K562 (cell line): Measurements from ENCODE around the gene DNAH9. TPM values are rescaled to one million over a fixed set of nuclear protein-coding genes. Genes with fewer than 3 reads are reported as not detected.

ENCODE experiments used
- ATAC-seq: fragments of 200-7000 bp; cut with Tn5 transposase; 3 replicates; pipeline ENCODE4 v1.9.1; 2020; ENCODE audit warnings: moderate library complexity
- BruUV-seq: library from RNA; stranded (reverse); fragments of 400-500 nt; replicated peaks from 2 replicates; lab custom pipeline; 2021; lab: Mats Ljungman, UMichigan
- CTCF ChIA-PET: fragments of 300-600 bp; formaldehyde crosslinking; extraction: SDS; loops from one replicate; lab custom pipeline; 2021; ENCODE audit warnings: low intra/inter-chr PET ratio; lab: Yijun Ruan, JAX
- POLR2A ChIA-PET: fragments of 300-600, 350-650 bp; sonication (Branson Sonifier 250); formaldehyde crosslinking; extraction: SDS; loops from one replicate; lab custom pipeline; 2021; ENCODE audit warnings: antibody characterized with exemption, inconsistent platforms; lab: Yijun Ruan, JAX
- DNase-seq, 4 experiments: peaks; one replicate each; pipeline versions ENCODE4 v3.0.0 to v3.0.0-alpha.2; 2011 to 2018; ENCODE audit warnings: low spot score in 3 of 4, mixed read lengths in 3 of 4; ENCODE audit errors: extremely low read depth in 1 of 4
- FAIRE-seq: peaks from 2 replicates; lab custom pipeline; 2011; peaks lifted over from hg19 to GRCh38; lab: Jason Lieb, UNC
- H2AFZ ChIP-seq: 2 replicates; pipeline ENCODE4 v1.6.0; 2011; ENCODE audit warnings: low read depth, low read length, control low read depth, inconsistent platforms
- H3K27ac ChIP-seq: fragments of 200-600 bp; 3 replicates; pipeline ENCODE4 v1.8.0; 2011; ENCODE audit warnings: low read depth, mild to moderate bottlenecking, control low read depth, inconsistent platforms, low read length, moderate library complexity, mixed read lengths; ENCODE audit errors: extremely low read depth
- H3K27me3 ChIP-seq, 2 experiments: fragments of 300-600 bp in 1 of 2; 2 replicates in 1 of 2; 3 replicates in 1 of 2; pipeline versions ENCODE4 v1.6.0 to v1.8.0; 2011; ENCODE audit warnings: inconsistent platforms in 2 of 2, low read length in 2 of 2, mild to moderate bottlenecking in 1 of 2, mixed read lengths in 1 of 2, moderate library complexity in 1 of 2; ENCODE audit not compliant: control insufficient read depth in 2 of 2, insufficient read depth in 2 of 2
- H3K36me3 ChIP-seq: fragments of 300-600 bp; 3 replicates; pipeline ENCODE4 v1.8.0; 2011; ENCODE audit warnings: mild to moderate bottlenecking, low read length, inconsistent platforms; ENCODE audit not compliant: control insufficient read depth, insufficient read depth
- H3K4me1 ChIP-seq, 2 experiments: fragments of 200-600 bp in 1 of 2; replicated peaks in 1 of 2; 2 replicates in 1 of 2; 3 replicates in 1 of 2; pipeline versions ENCODE4 v1.5.1 to v1.8.0; 2011; ENCODE audit warnings: inconsistent platforms in 2 of 2, low read length in 2 of 2, mild to moderate bottlenecking in 1 of 2, mixed read lengths in 1 of 2, moderate library complexity in 1 of 2; ENCODE audit not compliant: control insufficient read depth in 2 of 2, insufficient read depth in 2 of 2
- H3K4me2 ChIP-seq: 2 replicates; pipeline ENCODE4 v1.6.1; 2011; ENCODE audit warnings: low read length, control low read depth, inconsistent platforms, mixed read lengths; ENCODE audit not compliant: insufficient read depth
- H3K4me3 ChIP-seq: fragments of 200-600 bp; sonication (generic), shearing (Covaris generic); 2 replicates; pipeline ENCODE4 v1.5.1; 2016; ENCODE audit warnings: control low read depth, inconsistent platforms
- H3K79me2 ChIP-seq: fragments of 200-600 bp; 3 replicates; pipeline ENCODE4 v1.8.0; 2011; ENCODE audit warnings: low read length, inconsistent platforms; ENCODE audit not compliant: control insufficient read depth, insufficient read depth
- H3K9ac ChIP-seq, 2 experiments: 2 replicates each; pipeline versions ENCODE4 v1.6.0 to v1.6.1; 2011; ENCODE audit warnings: low read depth in 2 of 2, low read length in 2 of 2, control low read depth in 1 of 2, inconsistent platforms in 1 of 2, mild to moderate bottlenecking in 1 of 2, mixed read lengths in 1 of 2; ENCODE audit not compliant: insufficient read depth in 1 of 2
- H3K9me1 ChIP-seq: one replicate; pipeline ENCODE4 v1.6.0; 2011; ENCODE audit warnings: inconsistent platforms, mild to moderate bottlenecking, low read length, moderate library complexity; ENCODE audit not compliant: control insufficient read depth, insufficient read depth
- H3K9me3 ChIP-seq: replicated peaks from 2 replicates; pipeline ENCODE4 v1.5.1; 2011; ENCODE audit warnings: low read depth, low read length, inconsistent platforms; ENCODE audit not compliant: control insufficient read depth, insufficient read depth
- H4K20me1 ChIP-seq: replicated peaks from 2 replicates; pipeline ENCODE4 v1.6.1; 2011; ENCODE audit warnings: low read length, inconsistent platforms, mixed read lengths; ENCODE audit not compliant: control insufficient read depth, insufficient read depth
- CEBPZ ChIP-seq: fragments of 150-350 bp; IDR thresholded peaks from 2 replicates; pipeline ENCODE4 v1.6.1; 2014; ENCODE audit warnings: low read depth, mild to moderate bottlenecking, low read length, borderline replicate concordance
- COPS2 ChIP-seq: fragments of 450-650 bp; conservative IDR thresholded peaks from 2 replicates; pipeline ENCODE4 v1.6.1; 2016; ENCODE audit warnings: mild to moderate bottlenecking, moderate library complexity
- CREB5 ChIP-seq: fragments of 250-450 bp; sonication (Bioruptor Pico); IDR thresholded peaks from 2 replicates; pipeline ENCODE4 v1.5.0; 2020; ENCODE audit warnings: mild to moderate bottlenecking
- CREBBP ChIP-seq: IDR thresholded peaks from one replicate; pipeline ENCODE4 v1.6.1; 2012; ENCODE audit warnings: low read depth, mild to moderate bottlenecking, control low read depth, inconsistent platforms, low read length
- CTBP1 ChIP-seq: fragments of 450-650 bp; IDR thresholded peaks from 2 replicates; pipeline ENCODE4 v1.6.1; 2016; ENCODE audit warnings: borderline replicate concordance
- DEAF1 ChIP-seq: fragments of 450-650 bp; formaldehyde crosslinking; IDR thresholded peaks from 2 replicates; pipeline ENCODE4 v1.4.0; 2020; ENCODE audit warnings: mild to moderate bottlenecking, moderate library complexity
- DIDO1 ChIP-seq: fragments of 450-650 bp; IDR thresholded peaks from 2 replicates; pipeline ENCODE4 v1.6.1; 2016; ENCODE audit warnings: low read depth, missing biosample characterization, missing genetic modification characterization
- GABPB2 ChIP-seq: fragments of 250-450 bp; sonication (Bioruptor Pico); conservative IDR thresholded peaks from 2 replicates; pipeline ENCODE4 v1.5.1; 2021; ENCODE audit warnings: mild to moderate bottlenecking
- GATA2 ChIP-seq: sonication (generic); formaldehyde crosslinking; IDR thresholded peaks from 2 replicates; pipeline ENCODE4 v1.4.0; 2020; ENCODE audit warnings: mild to moderate bottlenecking, missing genetic modification reagents
- HMG20B ChIP-seq: fragments of 250-450 bp; sonication (Bioruptor Pico); IDR thresholded peaks from 2 replicates; pipeline ENCODE4 v1.5.0; 2021; ENCODE audit warnings: mild to moderate bottlenecking
- NFIC ChIP-seq: fragments of 450-650 bp; IDR thresholded peaks from 2 replicates; pipeline ENCODE4 v1.6.1; 2017; ENCODE audit warnings: mild to moderate bottlenecking, inconsistent platforms
- PURB ChIP-seq: sonication (generic); formaldehyde crosslinking; IDR thresholded peaks from 2 replicates; pipeline ENCODE4 v1.9.0; 2021; ENCODE audit warnings: low read depth, mild to moderate bottlenecking, missing genetic modification reagents
- SIRT6 ChIP-seq: IDR thresholded peaks from one replicate; pipeline ENCODE4 v1.6.1; 2012; ENCODE audit warnings: low read depth, mild to moderate bottlenecking, control low read depth, inconsistent platforms, low read length, moderate library complexity
- SP1 ChIP-seq: sonication (generic); formaldehyde crosslinking; IDR thresholded peaks from 2 replicates; pipeline ENCODE4 v1.8.1; 2022; ENCODE audit warnings: mild to moderate bottlenecking, missing genetic modification reagents
- TCF15 ChIP-seq: fragments of 250-450 bp; sonication (Bioruptor Pico); IDR thresholded peaks from 2 replicates; pipeline ENCODE4 v1.8.0; 2022; ENCODE audit warnings: moderate library complexity, mild to moderate bottlenecking, inconsistent platforms
- ZNF699 ChIP-seq: fragments of 250-450 bp; sonication (Bioruptor Pico); IDR thresholded peaks from 2 replicates; pipeline ENCODE4 v1.8.0; 2021; ENCODE audit warnings: mild to moderate bottlenecking, moderate library complexity; ENCODE audit not compliant: insufficient replicate concordance
- WGBS: fragments of 100-300 bp; shearing (Covaris generic); methylation state at CpG from one replicate; pipeline ENCODE4 v1.1.6; 2016; ENCODE audit warnings: low coverage, mixed read lengths; ENCODE audit not compliant: insufficient coverage; ENCODE audit errors: missing lambda C conversion rate; 5-methylcytosine and 5-hydroxymethylcytosine counted together
- in situ Hi-C: fragments of 300-500 bp; cut with MboI; formaldehyde crosslinking; loops from 4 replicates; pipeline ENCODE4 v1.15.0; 2018; ENCODE audit warnings: inconsistent platforms, mixed read lengths
- intact Hi-C: fragments of 100-400 bp; cut with micrococcal nuclease; formaldehyde crosslinking; loops from 2 replicates; pipeline ENCODE4 v1.14.2; 2022
- polyA plus RNA-seq, 8 experiments: library from polyadenylated mRNA; depleted of rRNA in 4 of 8; stranded (reverse) in 5 of 8; unstranded in 3 of 8; fragments of >200 nt; fragmentation: Nextera tagmentation in 2 of 8; fragmentation: Illumina TruSeq in 1 of 8; extraction: Ambion mirVana in 2 of 8; extraction: Trizol in 1 of 8; gene quantifications; 2 replicates each; pipeline versions ENCODE4 v1.2.1 to v1.2.3, GENCODE V29; 2011 to 2014; ENCODE audit warnings: inconsistent platforms in 1 of 8, missing spikeins in 1 of 8
- total RNA-seq, 7 experiments: library from RNA; depleted of rRNA in 6 of 7; stranded (reverse); fragments of >200 nt in 6 of 7; fragmentation: Illumina TruSeq in 2 of 7; extraction: Trizol in 2 of 7; gene quantifications; 2 replicates each; pipeline versions ENCODE4 v1.2.1 to v1.2.3, GENCODE V29; 2011 to 2021; ENCODE audit warnings: low replicate concordance in 1 of 7

DNAH9 gene
- total and polyA plus RNA-seq, 9 of the 15 experiments (the other 6 are each of a cell fraction or from before 2014, with no cell fraction given) = not detected

GRCh38 chr17:11898526-11899235 is 300.4 kb downstream of the DNAH9 start:
- BruUV-seq = no TSS peak
- Histone ChIP-seq H3K4me2 (no peak overlapping the region), H3K79me2 (no peaks in the 10 kb centered on the region), H3K27me3 (no peaks in the 10 kb centered on the region), H3K4me1 (no peaks in the 10 kb centered on the region; a peak in 2 of 5 replicates), H3K9me3 (no peaks in the 10 kb centered on the region), H4K20me1 (no peaks in the 10 kb centered on the region), H2AFZ (0 out of 2 replicates have a peak overlapping the region, but pooled peaks have one; percentile 16), H3K4me3 (no peak overlapping the region), H3K27ac (no peak overlapping the region), H3K9ac (no peak overlapping the region), H3K36me3 (no peaks in the 10 kb centered on the region), H3K9me1 (no peaks in the 10 kb centered on the region)
- DNase-seq = no peak
- intact Hi-C loops (loop anchor here (2.0 to 10.0 kb wide), 2 partner anchors 36 to 86 kb away; no protein-coding TSS in a partner anchor), in situ Hi-C loops (no loop called here)
- 17% methylated on average over 6 of the region's 7 CpGs for WGBS
- ChIA-PET CTCF (interaction anchor here (0.7 kb wide), 1 partner anchor 26 kb away, joined by 3 read pairs; no protein-coding TSS in a partner anchor), POLR2A (interaction anchor here (0.7 kb wide), 1 partner anchor 63 kb away, joined by 3 read pairs; no protein-coding TSS in a partner anchor)
- no peak for FAIRE-seq
- ATAC-seq = no peak
- TF ChIP-seq COPS2 (no peak), TCF15 (CRISPR knock-in tag) (no peak), CEBPZ (no peak), DEAF1 (no peak), ZNF699 (CRISPR knock-in tag) (no peak), PURB (CRISPR knock-in tag) (no peak), SP1 (CRISPR knock-in tag) (no peak), GABPB2 (no peak), DIDO1 (tag) (no peak), CREB5 (CRISPR knock-in tag) (no peak), SIRT6 (no peak), HMG20B (CRISPR knock-in tag) (no peak), CREBBP (no peak), CTBP1 (no peak), GATA2 (no peak), NFIC (no peak)
